HG03045 (cell line): Measurements from ENCODE around the gene TMC4.
"Not testable (repeated sequence)": the region's sequence is repeated elsewhere in the genome, so short reads cannot be mapped to it uniquely, and the experiment has no call there.

Experiments
- ATAC-seq: cut with Tn5 transposase; IDR thresholded peaks from one replicate; pipeline ENCODE4 v1.9.1; 2021; ENCODE audit warnings: mild to moderate bottlenecking, moderate library complexity; ENCODE audit not compliant: unreplicated experiment

TMC4 gene

DNA sequence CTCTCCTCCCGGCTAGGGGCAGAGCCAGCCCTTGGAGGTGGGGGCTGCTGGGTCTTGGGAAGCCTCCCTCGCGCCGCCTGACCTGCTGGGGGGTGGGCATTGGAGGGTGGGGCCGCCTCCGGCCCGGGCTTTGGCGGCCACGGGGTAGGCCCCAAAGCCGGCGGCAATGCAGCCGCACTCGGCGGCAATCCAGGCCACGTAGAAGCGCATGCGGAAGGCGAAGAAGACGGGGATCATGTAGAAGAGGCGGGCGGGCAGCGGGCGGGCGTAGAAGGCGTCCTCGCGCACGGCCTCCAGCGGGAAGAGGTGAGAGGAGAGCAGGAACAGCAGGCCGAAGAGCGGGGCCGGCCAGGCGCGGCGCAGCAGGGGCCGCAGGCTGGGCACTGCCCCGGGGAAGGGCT, 7.7 kb upstream of the TMC4 start:
- no peak for ATAC-seq

DNA sequence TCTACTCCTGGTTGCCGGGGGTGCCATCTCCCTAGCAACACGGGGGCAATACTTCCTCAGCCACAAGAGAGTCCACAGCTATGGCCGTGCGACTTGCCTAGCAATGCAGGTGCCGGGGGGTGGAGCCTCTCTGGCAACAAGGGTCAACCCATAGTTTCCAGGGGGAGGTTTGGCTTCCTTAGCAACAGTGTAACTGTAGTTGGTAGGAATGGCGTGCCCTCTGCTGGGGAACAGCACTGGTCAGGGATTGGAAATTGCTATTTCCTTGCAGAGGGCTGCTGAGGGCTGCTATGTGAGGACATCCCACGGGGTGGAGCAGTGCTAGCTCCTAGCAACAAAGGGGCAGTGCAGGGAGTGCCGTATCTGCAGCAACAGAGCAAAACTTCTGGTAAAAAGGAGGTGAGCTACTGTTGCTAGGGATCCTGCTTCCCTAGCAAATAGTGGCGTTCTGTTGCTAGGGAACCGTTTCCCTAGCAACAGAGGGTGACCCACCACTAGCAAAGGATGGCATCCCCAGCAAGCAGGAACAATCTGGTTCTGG, 7.0 kb upstream of the TMC4 start:
- ATAC-seq, result no peak

DNA sequence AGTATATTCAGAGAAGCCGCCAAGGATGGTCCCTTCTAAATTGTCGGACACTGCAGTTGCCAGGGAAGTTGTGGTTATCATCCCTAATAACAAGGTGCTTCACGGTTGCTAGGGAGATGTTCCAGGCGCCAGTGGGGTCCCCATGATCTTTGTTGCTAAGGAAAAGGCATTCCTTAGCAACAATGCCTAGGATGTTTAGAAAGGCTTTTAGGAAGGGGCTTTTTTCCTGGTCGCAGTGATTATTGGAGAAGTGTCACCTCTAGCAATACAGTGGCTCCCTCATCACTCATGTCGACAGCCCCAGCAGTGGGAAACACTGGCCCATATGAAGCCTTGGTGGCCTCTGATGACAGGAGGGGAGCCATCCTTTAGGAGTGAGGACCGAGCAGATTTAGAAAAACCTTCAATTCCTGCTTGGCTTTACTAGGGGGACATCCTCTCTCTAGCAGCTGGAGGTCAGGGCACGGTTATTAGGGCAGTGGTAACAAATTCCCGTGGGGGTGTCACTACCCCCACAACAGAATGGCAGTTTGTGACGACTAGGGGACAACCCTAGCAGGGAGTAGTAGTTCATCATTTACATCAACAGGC, 6.4 kb upstream of the TMC4 start:
- ATAC-seq, result no peak

DNA sequence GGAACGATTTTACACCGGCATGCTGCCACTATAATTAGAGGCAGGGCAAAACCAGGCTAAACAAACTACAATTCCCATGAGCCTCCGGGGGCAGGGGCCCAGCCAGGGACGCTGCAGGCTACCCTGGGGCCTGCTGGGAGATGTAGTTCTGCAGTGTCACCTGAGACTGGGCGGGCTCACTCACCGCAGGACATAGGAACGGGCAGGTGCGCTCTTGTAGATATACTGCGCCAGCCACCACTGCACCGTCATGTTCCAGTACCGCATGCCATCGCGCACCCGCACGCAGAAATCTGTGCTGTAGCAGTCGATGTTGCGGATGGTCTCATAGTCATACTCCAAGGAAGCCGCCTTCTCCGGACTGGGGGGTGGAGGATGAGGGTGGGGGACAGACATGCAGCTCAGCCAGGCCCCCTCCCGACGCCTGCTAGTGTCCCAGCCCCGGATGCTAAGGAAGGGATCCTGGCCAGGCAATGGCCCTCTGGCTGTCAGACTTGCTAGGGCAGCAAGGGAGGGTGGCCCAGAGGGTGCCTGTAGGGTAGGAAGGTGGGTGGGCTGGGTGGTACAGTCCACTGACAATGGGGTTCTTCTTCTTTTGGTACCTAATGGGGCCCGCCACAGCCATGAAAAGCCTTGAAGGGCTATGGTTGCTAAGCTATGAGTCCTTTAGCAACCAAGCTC, 5.8 kb upstream of the TMC4 start:
- ATAC-seq, result no peak

DNA sequence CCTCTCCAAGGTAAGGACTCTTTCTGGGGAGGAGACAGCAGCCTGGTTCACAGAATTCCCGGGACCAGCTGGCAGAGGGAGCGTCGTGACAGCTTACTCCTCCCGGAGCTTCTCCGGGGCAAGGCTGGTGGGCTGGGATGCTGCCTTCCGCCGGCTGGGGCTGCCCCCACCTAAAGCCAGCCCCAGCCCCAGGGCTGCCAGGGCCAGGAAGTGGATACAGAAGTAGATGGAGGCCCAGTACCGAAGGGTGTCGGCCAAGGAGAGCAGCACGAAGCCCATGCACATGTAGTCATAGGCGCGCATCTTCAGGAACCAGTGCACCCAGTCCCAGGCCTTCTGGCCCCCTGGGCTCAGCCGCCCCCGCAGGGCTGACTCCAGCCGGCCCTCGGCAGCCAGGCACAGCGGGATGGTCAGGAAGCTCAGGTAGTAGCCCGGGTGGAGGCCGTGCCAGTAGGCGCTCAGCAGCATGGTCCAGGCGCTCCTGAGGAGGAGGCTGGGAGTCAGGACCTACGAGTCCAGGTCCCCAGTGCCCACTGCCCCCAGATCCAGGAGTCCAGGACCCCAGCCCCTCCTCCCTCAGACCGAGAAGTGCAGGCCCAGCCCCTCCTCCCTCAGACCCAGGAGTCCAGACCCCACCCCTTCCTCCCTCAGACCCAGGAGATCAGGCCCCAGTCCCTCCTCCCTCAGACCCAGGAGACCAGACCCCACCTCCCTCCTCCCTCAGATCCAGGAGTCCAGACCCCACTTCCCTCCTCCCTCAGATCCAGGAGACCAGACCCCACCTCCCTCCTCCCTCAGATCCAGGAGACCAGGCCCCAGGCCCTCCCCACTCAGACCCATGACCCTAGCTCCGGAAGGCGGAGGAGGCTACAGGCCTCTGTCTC, 1.2 kb upstream of the TMC4 start:
- no peak for ATAC-seq

DNA sequence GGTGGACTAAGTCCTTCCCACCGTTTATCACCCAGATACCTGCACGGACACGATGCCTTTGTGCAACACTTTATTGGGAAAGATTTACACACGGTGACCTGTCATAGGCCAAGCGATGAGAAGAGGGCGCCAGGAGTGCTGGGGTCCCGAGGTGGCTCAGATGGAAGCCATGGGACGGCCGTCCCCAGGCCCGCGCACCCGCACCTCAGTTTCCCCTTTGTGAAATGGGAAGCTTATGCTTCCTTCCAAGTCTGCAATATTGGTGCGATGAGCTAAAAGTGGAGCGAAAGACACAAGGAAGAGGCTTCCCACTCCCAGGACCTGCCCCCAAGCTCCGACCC, 369 bp upstream of the TMC4 start:
- ATAC-seq, result no peak

DNA sequence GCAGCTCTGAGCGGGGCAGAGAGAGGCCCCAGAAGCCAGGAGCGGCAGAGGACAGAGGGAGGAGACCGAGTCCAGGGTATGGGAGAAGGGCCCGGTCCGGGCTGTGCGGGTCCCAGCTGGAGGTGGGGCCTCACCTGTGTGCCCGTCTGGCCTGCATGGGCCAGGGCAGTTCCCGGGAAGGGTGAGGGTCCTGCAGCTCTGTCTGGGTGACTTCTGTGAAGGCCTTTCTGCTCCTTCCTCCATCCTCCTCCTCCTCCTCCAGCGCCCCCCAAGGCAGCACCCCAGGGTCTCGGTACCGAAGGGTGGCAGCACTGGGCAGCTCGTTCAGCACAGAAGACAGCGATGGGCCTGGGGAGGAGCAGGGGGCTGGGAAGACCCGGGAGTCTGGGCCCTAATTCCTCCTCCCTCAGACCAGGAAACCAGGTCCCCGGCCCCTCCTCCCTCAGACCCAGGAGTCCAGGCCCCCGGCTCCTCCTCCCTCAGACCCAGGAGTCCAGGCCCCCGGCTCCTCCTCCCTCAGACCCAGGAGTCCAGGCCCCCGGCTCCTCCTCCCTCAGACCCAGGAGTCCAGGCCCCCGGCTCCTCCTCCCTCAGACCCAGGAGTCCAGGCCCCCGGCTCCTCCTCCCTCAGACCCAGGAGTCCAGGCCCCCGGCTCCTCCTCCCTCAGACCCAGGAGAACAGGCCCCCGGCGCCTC, 1.1 kb downstream of the TMC4 start:
- not testable (repeated sequence) for ATAC-seq

DNA sequence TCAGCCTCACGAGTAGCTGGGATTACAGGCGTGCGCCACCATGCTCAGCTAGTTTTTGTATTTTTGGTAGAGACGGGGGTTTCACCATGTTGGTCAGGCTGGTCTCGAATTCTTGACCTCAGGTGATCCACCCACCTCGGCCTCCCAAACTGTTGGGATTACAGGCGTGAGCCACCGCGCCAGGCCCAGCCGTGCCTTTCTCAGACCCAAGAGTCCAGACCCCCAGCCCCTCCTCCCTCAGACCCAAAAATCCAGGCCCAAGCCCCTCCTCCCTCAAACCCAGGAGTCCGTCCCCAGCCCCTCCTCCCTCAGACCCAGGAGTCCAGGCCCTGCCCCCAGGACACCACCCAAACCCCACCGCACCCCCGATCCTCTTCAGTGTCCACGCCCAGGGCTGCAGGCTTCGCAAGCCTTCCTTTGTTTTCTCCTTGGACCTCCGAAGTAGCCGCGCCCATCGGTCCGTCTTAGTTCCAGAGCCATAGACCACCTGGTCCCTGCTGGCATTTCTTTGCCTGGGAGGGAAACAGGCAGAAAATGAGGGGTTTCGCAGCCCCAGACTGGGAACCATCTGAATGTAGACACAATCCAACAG, 3.7 kb downstream of the TMC4 start:
- no peak for ATAC-seq

DNA sequence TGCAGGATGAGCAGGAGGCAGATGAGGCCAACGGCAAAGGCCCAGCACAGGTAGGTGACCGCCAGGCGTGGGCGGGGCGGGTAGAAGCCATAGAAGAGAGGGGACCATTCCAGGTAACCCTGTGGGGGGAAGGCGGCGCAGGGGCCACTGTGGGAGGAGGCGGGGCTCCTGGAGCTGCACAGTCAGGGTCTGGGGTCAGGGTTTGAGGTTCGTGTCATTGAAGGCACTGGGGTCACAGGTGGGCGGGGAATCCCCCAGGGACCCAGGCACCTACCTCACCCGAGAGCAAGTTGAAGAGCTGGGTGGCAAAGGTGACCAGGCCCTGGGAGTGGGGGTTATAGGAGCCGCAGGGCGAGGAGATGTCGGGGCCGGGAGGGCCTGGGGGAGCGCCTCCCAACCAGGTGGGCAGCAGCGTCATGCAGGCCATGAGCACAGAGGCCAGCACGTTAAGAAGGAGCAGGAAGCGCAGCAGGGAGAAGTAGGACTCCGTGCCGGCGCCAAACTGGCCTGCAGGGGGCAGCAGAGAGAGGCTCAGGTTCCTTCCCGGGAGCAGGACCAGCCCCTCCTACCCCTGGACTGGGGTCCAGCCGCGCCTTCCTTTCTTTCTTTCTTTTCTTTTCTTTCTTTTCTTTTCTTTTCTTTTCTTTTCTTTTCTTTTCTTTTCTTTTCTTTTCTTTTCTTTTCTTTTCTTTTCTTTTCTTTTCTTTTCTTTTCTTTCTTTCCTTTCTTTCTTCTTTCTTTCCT, 4.6 kb downstream of the TMC4 start:
- no peak for ATAC-seq

DNA sequence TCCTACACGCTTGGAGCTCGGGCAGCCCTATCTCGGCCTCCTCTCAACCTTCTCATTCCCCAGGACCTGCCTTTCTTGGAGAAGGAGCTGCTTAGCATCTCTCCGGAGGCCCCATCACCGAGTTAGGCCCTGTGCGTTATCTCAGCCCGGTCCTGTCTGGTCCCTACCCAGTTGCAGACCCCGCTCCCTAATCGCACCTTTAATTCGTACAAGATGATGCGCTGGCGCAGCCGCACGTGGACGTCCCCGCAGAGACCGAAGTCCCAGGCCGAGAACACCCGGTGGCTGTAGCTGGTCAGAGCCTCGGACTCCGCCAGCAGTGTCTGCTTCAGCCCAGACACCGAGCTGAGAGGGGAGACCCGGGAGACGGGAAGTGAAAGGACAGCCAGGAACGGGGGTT, 7.7 kb downstream of the TMC4 start:
- ATAC-seq, result no peak

DNA sequence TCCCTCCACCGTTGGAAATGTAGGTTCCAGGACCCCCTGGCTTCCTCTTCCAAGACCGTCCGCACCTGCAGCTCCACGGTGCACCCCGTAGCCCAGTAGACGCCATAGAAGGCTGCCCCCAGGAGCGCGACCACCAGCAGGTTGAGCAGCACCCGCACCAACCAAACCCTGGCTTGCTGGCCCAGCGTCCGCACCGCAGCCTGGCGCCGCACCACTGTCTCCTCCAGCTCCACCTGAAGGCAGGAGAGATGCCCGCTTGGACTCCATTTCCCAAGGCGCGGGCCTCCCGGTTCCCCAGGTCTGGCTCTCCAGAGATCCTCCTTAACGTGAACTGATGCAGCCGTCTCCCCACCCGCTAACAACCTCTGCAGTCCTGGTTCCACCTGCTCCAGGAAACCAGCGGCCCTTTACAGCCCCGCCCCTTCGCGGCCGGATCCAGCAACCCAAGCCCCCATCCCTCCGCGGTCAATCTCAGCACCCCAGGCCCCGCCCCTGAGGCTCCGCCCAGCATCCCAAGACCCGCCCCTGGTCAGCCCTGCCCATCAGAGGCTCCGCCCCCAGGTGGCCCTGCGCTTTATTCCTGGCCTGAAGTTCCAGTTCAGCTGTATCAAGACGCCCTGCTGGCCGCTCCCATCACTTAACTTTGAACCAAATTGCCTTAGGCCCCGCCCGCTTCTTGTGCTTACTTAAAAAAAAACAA, 8.4 kb downstream of the TMC4 start:
- no peak for ATAC-seq

DNA sequence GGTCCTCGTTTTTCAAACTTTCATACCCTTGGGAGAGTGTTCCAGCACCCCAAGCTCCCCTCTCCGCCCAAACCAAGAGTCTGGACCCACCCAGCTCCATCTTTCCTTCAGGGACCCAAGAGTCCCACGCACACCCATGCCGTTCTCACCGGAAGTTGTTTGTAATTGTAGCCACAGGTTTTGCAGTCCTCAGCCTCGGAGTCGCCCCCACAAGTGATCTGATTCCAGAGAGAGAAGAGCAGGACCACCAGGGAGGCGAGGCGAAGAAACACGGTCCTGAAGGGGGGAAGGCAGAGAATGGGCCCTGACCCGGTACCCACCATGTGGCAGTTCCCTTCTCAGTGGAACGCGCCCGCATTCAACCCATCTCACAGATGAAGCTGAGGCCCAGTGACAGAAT, 10.1 kb downstream of the TMC4 start:
- ATAC-seq, result no peak

DNA sequence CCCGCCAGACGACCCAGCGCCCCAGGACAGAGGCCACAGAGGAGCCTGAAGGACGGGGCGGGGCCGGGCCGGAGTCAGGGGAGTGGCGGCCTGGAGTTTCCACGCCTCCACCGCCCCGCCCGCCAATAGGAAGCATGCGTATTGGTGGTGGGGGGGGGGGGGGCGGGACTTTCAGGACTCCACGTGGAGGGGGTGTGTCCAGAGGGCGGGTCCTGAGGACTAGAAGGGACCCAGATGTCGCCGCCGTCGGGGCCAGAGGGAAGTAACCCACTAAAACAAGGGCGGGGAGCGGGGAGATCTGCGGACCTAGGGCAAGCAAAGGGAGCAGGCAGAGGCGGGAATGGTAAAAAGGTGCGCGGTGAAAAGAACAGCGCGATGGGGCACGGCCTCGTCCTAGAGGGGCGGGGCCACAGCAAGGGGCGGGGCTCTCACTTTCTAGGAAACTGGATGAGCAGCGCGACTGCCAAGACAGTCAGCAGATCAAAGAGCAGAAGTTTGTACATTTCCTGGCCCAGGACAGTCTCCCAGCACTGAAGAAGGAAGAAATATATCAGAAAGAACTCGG, 10.6 kb downstream of the TMC4 start:
- ATAC-seq, result no peak

DNA sequence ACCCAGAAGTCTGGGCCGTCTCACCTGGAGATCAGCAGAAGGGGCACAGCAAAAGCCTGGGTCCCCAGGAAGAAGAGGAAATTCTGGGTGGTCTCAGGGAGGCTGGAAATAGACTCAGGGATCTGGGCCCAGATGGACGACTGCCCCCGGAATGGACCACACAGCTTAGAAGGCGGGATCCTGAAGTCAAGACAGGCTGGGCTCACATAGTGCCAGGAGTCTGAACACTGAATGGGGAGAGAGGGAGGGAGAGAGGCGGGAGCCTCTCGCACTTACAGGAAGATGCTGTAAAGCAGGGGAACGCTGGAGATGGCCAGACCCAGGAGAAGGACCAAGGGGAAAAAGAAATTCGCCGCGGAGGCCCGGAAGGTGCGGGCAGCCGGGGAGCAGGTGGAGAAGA, 12.1 kb downstream of the TMC4 start:
- ATAC-seq, result no peak

DNA sequence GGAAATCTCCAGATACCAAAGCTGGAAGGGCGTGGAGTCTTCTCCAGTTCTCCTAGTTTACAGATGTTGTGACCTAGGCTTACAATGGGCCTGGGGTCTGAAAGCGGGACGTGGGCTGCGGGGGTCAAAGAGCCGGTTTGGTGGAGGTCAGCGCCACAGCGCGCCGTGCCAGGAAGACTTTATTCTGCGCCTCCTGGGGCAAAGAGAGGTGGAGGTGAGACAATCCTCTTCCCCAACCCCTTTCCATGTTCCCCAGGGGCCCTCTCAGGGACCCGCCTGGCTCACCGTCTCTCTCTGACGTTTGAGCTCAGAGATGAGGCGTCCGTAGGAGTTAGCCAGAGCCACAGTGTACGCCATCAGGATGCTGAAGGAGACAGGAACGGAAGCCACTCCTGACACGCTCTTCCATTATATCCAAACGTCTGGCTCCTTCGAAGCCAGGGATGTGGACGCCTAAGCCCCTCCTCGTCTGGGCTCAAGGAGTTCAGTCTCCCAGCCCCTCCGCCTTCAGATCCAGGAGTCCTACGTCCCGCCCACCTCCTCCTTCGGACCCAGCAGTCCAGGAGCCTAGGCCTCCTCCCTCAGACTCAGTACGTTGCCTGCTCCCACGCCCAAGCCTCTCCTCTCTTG, 12.7 kb downstream of the TMC4 start:
- no peak for ATAC-seq

DNA sequence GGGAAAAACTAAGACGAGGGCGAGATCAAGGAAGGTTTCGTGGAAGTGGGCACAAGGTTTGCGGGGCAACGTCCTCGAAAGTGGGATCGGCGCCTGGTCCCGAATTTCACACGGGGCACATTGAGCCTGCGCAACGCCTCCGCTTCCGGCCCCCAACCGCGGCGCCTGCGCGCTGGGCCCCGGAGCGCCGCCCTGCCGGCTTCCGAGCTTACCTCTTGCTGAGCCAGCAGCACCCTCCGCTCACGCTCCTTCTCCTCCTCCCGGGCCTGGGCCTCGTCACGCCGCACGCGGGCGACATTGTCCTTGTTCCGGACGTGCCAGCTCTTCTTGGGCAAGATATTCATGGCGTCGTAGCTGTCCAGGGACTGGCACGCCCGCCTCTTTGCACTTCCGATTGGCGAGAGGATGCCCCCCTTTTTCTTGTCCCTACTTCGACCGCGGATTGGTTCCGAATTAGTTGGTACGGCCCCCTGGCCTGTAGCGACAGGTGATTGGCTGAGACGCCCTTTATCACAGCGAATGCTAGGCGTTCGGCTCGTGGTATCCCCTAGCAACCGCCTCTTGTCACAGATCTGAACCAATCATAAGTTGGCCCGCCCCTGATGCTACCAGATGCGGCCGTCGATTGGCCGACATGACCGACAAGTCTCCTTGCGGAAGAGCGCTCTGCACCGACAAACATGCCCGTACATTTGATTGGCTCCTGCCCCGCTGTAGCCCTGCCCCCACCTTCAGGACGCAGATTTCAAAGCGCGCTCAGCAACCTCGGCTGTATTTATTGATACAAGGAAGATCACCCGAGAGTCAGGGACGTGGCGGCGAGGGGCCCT, 13.4 kb downstream of the TMC4 start, which contains the start of gene LENG1:
Gene LENG1, minus strand, starts transcription at position 370 of the 830 bp plus-strand sequence. Its CDS starts 26 bp downstream, at position 344.
- ATAC-seq, result peak; percentile 92

DNA sequence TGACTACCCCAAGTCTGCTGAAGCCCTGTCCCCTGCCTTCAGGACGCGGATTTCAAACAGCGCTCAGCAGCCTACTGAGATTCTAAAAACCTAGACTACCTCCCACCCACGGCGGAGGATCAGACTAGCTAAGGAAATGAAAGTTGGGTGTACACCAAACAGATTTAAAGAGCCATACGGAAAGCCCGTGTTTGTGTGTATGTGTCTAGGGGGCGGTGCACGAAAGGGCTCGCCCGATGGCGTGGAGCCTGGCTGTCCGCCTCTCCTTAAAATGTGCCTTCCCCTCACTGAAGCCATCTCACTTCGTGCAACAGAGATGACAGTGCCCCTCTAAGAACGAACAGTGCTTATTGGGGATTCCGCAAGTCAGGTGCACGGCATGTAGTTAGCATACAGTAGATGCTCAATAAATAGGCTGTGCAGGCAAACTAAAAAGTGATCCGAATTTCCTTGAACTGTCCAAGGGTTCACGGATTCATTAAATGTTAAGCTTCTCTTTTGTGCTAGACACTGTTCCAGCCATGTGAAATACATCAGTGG, 14.1 kb downstream of the TMC4 start:
- no peak for ATAC-seq

DNA sequence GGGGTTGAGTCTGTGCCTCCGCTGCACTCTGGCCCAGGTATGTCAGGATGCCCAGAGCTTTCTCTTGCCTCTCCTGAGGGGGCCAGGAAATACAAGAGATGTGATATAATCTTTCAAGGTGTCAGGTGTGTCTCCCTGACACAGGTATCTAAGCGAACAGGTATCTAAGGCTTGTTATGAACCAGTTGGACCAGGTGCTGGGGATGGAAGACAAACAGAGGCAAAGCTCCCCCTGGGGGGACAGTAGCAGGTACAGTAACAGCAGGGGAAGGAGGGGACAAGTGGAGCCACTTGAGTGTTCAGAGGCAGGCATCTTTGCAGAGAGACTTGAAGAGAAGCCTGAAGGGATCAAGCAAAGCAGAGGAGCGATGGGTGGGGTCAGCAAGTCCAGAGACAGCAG, 16.0 kb downstream of the TMC4 start:
- no peak for ATAC-seq
